NCI-H1417 (cell line): ENCODE data around the gene FBXO5.
"Not testable (repeated sequence)": the region's sequence is repeated elsewhere in the genome, so short reads cannot be mapped to it uniquely, and the experiment has no call there.

Experiments
- DNase-seq, 3 experiments: peaks; one replicate each; lab custom pipeline; 2025; lab: John Stamatoyannopoulos, UW

Gene FBXO5, protein sequence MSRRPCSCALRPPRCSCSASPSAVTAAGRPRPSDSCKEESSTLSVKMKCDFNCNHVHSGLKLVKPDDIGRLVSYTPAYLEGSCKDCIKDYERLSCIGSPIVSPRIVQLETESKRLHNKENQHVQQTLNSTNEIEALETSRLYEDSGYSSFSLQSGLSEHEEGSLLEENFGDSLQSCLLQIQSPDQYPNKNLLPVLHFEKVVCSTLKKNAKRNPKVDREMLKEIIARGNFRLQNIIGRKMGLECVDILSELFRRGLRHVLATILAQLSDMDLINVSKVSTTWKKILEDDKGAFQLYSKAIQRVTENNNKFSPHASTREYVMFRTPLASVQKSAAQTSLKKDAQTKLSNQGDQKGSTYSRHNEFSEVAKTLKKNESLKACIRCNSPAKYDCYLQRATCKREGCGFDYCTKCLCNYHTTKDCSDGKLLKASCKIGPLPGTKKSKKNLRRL

DNA sequence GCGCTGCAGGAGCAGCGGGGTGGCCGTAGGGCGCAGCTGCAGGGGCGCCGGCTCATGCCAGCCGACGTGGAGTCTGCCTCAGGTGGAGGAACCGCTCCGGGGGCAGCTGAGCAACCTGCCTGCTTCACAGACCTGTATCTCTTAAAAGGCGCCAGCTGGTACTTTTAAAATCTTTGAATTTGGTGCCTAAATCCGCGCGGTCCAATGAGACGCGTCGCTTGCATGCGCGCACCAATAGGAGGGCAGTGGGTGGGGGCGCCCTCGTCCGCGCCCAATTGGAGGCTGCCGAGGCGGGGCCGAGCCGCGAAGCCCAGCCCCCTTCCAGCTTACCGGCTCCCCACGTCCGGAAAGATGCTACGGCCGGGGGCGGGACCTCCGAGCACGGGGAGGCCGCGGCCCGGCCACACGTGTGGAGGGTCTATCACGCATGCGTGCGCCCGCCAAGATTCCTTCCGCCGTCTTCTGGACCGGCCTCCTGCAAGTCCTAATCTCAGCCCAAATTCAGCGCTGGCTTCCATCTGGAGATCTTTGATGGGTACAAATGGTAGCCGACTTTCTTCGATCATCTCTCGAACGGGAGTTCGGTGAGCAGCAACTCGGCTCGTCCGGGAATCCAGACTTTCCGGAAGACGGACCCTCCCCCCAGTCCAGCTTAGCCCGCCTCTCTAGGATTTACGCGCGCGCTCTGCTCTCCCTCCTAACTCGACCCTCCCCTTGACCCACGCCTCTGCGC lies at the start of gene FBXO5:
Gene FBXO5, minus strand, starts transcription at position 138 of the 733 bp plus-strand sequence. Its CDS starts 82 bp downstream, at position 56.
- peak; percentile 97 to 99 (median 99) for DNase-seq

DNA sequence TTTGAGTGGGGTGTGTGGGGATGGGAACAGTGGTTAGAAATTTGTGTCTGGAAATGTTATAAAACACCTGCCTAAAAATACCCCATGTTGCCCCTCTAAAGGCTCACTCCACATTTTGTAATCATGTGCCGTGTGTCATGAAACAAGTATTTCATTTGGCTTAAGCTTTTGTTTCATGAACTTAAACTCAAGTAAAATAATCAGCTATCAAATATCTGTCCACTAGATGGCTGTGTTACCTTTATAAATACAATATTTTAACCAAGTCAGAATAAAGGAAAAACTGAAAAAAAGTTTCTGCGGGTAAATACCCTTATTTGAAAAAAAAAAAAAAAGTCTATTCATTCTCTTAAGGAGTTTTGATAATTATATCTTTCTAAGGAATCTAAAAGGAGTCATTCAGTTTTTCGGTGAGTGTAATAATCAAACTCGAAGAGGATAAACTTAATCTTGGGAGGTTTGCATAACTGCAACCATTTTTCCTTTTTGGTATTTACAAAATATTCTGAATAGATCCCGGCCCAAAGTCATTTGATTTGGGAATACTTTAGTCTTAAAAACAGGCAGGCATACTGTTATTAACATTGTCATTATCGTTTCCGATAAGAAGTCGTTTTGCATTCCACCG lies 49.5 kb upstream of the FBXO5 start:
- DNase-seq, result peak; percentile 8 to 62 (median 9)

DNA sequence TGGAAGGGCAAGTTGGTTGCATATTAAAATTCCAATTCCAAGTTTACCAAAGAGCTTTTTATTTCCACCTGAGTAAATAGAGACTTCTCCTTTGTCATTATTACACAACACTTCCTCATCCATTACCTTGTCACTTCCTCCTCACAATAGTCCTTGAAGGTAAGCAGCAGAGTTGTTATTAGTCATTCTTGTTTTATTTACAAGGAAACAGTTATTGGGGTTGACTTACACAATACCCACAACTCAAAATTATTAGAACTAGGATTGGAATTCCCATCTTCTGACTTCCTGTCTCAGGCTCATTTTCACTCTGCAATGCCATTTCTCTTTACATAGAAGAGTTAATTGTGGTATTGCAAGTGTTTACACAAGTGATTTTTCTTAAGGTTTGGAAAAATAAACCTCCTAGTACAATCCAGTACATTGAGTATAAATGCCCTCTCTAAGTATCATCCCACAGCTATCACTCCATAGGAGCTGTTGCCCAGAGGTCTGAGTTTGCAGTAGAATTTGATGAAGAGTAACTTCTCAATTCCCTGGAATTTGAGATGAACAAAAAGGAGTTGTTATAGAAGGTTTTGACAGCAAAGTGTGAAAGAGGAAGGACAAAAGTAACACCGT lies 48.6 kb upstream of the FBXO5 start:
- peak in 2 of 3 experiments; percentile 13 to 66 for DNase-seq

DNA sequence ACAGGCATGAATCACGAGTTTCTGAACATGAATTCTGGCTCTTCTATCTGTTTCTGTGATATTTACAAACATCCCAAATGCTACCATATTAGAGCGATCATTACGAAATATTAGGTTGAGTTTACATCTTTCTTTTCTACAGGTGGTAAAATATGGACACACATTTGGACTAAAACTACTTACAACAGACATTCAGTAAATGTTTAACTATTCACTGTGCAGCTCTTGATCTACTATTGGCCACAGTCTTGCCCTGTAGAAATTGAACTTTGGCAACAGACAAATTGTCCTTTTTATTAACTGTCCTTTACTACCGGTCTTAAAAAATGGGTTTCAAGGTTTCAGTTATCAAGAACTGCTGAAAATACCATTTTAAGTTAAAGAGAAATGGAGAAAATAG lies 46.1 kb upstream of the FBXO5 start:
- DNase-seq, result no peak

DNA sequence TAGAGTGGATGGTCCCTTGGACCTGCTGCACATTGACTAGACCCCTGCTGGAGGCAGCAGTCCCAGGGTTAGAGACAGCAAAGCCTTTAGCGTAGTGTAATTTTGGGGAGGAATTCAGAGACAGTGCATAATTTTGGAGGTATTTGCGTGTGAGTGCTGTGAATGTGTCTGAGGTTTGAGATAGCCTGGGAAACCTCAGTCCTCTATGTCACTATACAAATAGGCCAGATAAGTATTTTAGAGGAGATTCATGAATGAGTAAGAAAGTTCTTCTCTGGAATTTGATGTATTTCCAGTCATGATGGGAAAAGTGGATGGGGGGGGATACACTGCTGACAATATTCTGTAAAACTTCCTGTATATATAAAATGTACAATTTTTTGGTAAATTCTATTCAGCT lies 45.4 kb upstream of the FBXO5 start:
- no peak for DNase-seq

DNA sequence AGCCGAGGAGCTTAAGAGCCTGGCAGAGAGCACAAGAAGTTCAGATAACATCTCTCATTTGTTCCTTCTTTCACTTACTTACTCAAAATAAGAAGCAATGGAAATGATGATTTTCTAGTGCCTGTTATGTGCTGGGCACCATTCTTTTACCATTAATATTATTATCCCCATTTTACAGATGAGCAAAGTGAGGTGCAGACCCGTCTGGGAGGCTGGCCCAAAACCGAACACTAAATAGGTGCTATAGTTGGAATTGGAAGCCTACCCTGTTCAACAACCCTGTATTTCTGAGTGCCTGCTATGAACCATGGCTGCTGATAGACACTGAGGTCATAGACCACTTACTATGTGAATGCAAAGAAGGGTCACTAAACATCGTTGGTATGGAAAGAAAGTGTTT lies 44.6 kb upstream of the FBXO5 start:
- DNase-seq, result no peak

DNA sequence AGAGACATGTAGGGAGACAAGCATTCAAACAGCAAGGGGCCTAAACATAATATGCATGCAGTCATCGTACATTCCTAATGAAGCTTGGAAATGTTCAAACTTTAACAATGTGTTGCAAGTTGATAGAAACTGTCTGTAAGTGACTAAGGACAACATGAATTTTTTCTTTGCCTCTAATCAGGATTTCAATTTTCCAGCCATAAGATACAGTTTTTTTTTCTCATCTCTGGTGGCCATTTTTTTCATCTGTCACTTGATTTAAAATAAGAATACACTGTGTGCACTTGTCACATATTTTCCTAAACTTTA lies 41.8 kb upstream of the FBXO5 start:
- no peak for DNase-seq

DNA sequence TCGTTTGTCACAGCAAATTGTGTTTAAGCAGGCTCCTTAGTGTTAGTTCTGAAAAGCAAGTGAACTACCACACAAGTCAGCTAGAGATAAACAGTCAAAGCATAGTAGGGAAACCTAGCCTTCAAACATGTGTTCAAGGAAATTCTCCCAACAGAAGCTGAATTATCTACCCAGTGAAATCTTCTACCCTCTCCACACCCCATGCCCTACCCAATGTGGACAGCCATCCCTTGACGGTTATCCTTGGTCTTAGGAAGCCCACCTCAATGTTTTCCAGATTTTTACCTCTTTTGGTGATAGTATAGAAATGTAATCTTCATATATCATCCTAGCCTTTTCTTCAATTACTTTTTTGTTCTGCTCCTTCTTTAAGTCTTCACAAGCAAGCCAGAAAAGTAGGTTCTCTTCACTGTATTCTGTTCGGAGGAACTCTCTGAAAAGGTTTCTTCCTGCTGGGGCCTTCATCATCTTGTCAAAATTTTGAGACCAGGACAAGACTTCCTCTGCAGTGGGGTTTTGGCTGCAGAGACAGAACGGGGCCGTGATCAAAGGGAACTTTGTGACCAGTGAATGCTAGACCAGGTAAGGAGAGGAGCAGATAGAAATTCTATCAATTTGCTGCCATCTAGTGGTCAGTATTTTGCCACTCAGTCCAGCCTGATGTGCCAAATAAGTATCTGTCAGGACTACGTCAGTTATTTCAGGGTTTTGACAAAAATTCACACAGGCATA lies 41.3 kb upstream of the FBXO5 start:
- peak; percentile 45 to 76 (median 67) for DNase-seq

DNA sequence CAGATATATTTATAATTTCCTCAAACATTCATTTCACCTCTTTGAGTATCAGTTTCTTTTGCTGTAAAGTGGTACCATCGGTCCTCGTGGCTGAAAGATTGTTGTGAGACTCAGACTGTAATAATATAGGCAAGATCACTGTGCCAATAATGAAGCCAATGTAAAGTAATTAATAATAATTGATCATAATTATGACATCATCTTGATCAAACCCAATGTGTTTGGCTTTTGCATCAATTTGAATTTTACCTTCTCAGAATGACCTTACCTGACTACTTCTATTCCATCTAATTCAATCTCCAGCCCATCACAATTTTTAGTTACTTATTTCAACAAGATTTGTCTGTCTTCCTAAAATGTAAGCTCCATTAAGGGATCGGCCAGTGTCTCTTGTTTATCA lies 35.5 kb upstream of the FBXO5 start:
- no peak for DNase-seq

DNA sequence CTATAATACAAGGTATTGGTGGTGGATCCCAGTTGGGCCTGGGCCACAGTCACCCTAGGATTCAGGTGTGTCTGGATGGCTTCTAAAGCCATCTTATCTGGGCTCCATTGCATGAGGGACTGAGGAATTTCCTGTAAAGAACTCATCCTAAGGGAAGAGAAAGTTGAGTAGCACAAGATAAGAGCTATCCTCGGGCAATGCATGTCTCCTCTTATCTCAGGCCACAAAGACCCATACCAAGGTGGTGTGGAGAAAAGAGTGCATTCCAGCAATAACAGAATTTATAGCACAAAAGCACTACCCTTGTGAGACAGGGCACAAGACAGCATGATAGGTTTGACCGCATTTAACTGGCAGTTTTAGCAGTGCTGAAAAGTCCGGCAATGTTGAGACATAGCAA lies 34.0 kb upstream of the FBXO5 start:
- no peak for DNase-seq

DNA sequence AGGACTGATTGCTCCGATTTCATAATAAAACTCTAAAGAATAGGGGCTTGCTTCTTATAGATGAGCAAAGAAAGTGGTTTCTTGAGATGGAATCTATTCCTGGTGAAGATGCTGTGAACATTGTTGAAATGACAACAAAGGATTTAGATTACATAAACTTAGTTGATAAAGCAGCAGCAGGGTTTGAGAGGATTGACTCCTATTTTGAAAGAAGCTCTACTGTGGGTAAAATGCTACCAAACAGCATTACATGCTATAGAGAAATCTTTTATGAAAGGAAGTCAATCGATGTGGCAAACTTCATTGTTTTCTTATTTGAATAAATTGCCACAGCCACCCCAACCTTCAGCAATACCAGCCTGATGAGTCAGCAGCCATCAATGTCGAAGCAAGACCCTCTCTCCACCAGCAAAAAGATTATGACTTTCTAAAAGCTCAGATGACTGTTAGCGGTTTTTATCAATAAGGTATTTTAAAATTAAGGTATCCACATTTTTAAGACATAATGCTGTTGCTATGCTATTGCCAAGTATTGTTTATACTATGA lies 32.3 kb upstream of the FBXO5 start:
- DNase-seq, result no peak

DNA sequence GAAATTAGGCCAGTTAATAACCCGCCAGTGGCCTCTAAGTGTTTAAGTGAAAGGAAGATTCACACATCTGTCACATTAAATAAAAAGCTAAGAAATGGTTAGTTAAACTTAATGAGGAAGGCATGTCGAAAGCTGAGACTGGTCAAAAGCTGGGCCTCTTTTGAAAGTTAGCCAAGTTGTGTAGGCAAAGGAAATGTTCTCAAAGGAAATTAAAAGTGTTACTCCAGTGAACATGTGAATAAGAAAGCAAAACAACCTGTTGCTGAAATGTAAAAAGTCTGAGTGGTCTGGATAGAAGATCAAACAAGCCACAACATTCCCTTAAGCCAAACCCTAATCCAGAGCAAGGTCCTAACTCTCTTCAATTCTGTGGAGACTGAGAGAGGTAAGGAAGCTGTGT lies 30.6 kb upstream of the FBXO5 start:
- DNase-seq, result no peak

DNA sequence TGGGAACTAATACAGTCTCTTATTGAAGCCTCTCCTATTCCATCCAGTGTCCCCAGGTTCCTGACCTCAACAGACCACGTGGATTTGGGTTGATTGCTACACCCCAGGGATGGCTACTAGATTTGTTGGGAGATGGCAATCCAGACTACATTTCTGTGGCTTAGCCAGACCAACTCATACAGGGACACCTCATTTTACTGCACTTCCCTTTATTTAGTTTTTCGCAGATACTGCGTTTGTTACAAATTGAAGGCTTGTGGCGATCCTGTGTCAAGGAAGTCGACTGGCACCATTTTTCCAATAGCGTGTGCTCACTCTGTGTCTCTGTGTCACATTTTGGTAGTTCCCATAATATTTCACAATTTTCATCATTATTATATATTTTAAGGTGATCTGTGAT lies 30.0 kb upstream of the FBXO5 start:
- DNase-seq, result no peak

DNA sequence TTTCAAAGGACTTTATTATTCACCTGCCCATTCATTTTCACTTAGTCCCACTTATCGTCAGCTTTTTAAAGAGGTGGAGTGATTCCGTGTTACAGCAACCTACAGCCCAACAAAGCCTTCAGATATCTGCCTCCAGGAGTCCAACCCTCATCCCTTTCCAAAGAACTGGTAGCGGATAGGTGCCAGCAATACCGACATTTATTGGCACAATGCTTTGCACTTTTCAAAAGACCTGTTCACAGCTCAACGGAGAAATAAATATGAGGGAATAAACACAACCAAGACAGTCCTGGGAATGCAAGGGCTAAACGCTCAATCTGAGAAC lies 20.5 kb upstream of the FBXO5 start:
- DNase-seq, result peak in 2 of 3 experiments; percentile 32 to 78

DNA sequence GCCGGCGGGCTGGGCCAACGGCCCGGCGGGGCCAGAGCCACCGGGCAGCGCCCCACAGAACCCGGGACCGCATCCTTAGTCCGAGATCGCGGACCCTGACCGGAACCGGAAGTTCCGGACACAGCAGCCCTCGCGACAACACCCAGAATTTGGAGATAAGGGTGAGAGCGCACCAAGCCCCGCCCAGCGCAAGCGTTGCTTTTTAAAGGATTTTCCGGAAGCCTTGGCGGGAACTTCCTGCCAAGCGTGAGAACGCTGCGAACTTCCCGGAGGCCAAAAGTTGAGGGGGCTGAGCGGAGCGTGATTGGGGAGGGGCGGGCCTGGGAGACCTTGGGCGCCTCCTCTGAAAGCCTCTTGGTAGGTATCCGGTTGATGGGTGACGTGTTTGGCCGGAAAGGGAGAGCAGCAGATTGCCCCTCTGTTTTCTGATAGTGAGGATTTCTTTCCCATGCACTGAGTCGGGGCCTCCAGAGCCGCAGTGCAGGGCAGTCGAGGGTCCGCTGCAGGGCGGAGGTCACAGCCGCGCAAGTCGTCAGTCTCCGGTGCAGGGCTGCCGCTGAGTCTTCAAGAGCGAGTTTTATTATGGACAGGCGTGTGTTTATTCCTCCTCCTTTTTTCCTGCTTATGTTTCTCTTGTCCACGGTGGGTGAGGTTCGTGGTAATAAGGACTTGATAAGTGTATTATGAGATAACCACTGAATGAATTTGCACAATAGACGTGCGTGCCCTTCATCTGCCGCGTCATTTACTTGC lies 19.9 kb upstream of the FBXO5 start, which contains the start of gene MTRF1L:
Gene MTRF1L, minus strand, starts transcription at position 97 of the 753 bp plus-strand sequence. Its CDS starts 24 bp downstream, at position 73.
- DNase-seq, result peak; percentile 96 to 99 (median 97)

DNA sequence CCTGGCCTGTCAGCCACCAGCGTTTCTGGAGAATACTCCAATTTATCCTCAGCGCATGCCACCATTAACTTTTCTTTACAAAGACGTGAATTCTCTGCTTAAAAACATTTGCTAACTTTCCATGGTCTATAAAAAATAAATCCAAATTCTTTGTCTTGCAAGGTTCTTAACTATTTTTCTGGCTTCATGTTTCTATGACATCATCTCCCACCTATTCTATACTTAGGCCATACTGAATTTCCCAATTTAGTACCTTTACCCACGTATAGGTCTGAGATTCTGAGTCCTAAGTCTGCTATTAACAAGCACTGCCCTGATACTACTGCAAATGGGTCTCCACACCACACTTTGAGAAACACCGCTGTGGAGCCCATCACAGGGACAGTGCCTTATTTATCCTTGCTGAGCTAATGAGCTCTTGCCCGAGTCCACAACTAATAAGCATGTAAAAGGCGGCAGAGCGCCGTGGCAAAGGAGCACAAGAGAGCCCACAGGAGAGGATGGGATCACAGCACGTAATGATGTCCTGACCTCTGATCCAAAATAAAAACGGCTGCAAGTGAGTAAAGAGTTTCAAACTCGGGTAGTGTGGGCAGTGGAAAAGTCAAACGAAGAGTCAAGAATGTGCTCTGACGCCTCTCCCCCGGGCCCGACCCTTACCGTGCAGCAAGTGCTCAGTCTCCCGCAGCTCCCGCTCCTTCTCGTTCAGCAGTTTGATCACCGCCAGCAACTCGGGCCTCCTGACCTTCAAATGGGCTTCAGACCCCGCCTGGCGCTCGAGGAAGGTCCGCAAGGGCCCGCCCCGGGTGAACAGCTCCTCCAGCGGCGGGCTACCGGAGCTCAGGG lies 19.1 kb upstream of the FBXO5 start:
- DNase-seq, result peak in 2 of 3 experiments; percentile 72 to 85

DNA sequence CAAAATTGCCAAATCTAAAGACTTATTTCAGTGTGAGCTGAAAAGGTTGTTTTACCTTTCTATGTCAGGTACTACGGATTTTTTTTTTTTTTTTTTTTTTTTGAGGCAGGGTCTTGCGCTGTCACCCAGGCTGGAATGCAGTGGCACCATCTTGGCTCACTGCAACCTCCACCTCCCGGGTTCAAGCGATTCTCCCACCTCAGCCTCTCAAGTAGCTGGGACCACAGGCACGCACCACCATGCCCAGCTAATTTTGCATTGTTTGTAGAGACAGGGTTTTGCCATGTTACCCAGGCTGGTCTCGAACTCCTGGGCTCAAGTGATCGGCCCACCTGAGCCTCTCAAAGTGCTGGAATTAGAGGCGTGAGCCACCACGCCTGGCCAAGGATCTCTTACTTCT lies 17.9 kb upstream of the FBXO5 start:
- not testable (repeated sequence) for DNase-seq

DNA sequence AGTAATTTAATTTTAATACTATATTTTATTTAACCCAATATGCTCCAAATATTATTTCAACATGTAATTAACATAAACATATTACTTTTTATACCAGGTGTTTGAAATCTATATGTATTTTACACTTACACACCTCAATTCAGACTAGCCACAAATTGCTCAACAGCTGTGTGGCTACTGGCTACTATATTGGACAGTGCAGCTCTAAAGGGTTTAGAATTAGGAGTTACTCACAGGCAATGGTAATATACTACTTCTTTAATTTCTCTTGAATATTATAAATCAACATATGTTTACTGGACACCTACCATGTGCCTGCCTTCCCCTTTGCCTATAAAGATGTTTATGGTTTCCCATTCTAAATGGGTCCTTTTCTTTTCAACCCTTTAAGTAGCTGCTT lies 17.4 kb upstream of the FBXO5 start:
- DNase-seq, result no peak

DNA sequence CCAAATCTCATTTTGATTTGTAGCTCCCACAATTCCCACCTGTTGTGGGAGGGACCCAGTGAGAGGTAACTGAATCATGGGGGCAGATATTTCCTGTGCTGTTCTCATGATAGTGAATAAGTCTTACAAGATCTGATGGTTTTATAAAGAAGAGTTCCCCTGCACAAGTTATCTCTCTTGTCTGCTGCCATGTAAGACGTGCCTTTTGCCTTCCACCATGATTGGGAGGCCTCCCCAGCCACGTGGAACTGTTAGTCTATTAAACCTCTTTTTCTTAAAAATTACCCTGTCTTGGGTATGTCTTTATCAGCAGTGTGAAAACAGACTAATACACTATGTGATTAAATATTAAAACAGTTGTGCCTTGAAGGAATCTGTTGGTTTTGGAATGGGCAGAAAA lies 16.7 kb upstream of the FBXO5 start:
- DNase-seq, result not testable (repeated sequence)

DNA sequence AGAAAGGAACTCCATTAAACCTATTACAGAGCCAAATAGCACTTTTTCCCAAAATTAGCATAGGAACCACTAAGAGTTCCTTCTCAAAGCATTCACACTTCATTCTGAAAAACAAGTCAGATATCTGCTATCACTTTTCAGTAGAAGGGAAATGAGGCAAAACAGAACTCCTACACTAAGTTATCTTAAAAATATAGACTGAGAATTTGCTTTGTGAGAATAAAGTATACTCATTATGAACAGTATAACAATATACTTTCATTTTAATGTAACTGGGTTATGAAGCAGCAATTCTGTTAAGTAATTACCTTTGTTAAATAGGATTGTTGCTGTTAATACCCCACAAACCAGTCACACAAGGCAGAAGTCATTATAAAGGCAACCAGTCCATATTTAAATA lies 11.0 kb upstream of the FBXO5 start:
- DNase-seq, result no peak
